Activated naive CD8-positive, alpha-beta T cell treated with anti-CD3 and anti-CD28 coated beads for 36 hours (primary cell): ENCODE results near the gene ACOT7. TPM values are rescaled to one million over a fixed set of nuclear protein-coding genes. Genes with fewer than 3 reads are reported as not detected.
"Not testable (repeated sequence)": the region's sequence is repeated elsewhere in the genome, so short reads cannot be mapped to it uniquely, and the experiment has no call there.

Experiments used
- DNase-seq: peaks from one replicate; pipeline ENCODE4 v3.0.0; 2021
- H3K27ac Mint-ChIP-seq: one replicate; pipeline ENCODE4 v1.8.0; 2022; ENCODE audit warnings: mild to moderate bottlenecking, moderate library complexity, mixed read lengths
- H3K27me3 Mint-ChIP-seq: one replicate; pipeline ENCODE4 v1.8.0; 2022; ENCODE audit warnings: mild to moderate bottlenecking, mixed read lengths
- H3K36me3 Mint-ChIP-seq: one replicate; pipeline ENCODE4 v1.8.0; 2021; ENCODE audit warnings: mild to moderate bottlenecking, mixed read lengths
- H3K4me1 Mint-ChIP-seq: one replicate; pipeline ENCODE4 v1.8.0; 2021; ENCODE audit warnings: mixed read lengths
- H3K4me3 Mint-ChIP-seq: one replicate; pipeline ENCODE4 v1.8.0; 2022; ENCODE audit warnings: mild to moderate bottlenecking, moderate library complexity, mixed read lengths
- H3K9me3 Mint-ChIP-seq: one replicate; pipeline ENCODE4 v1.8.0; 2022; ENCODE audit warnings: mixed read lengths
- total RNA-seq, 2 experiments: library from RNA; stranded (reverse); gene quantifications; one replicate each; pipeline ENCODE4 v1.2.3, GENCODE V29; 2021

Gene ACOT7
- total RNA-seq, 2 experiments from 2014 or later: 80.8 to 86.2 TPM

DNA sequence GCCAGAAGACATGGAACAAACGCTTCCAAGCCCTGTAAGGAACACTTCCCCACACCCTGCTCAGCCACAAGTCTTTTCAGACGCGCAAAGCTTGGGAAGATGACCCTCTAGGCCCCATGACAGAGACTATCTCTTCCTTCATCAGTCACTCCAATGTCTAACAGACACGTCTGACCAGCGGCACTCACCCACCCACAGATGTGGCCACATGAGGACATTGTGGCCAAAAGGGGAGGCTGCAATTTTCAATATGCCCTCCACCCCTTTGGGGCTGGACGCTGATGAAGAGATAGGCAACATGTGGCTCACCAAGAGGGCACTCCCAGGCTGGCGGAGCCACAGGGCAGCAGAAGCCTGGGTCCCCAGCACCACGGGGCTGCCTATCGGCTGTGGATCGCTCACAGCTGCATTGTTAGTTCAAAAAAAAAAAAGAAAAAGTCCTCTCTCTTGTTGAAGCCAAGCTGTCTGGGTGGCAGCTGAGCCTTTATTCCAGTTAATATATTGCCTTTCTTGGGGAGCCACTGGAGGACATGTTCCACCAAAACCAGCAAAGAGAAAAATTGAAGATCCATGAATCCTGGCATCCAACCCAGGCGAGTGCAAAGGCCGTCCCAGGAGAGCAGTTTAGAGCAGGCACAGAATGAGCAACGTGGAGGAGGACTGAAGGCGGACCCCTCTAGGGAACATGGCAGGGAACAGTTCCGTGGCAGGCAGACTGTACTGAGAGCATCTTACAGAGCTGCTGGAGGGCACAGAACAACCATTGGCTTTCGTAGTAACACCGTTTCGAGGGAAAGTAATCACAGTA is 80.0 kb downstream of the ACOT7 start:
- H3K4me1 Mint-ChIP-seq: no peaks in the 10 kb centered on the region
- H3K27me3 Mint-ChIP-seq: no peaks in the 10 kb centered on the region
- no peak overlapping the region for H3K27ac Mint-ChIP-seq
- DNase-seq: no peak
- H3K9me3 Mint-ChIP-seq: no peaks in the 10 kb centered on the region
- peaks cover 2% of the 10 kb centered on the region for H3K36me3 Mint-ChIP-seq
- H3K4me3 Mint-ChIP-seq: no peak overlapping the region

DNA sequence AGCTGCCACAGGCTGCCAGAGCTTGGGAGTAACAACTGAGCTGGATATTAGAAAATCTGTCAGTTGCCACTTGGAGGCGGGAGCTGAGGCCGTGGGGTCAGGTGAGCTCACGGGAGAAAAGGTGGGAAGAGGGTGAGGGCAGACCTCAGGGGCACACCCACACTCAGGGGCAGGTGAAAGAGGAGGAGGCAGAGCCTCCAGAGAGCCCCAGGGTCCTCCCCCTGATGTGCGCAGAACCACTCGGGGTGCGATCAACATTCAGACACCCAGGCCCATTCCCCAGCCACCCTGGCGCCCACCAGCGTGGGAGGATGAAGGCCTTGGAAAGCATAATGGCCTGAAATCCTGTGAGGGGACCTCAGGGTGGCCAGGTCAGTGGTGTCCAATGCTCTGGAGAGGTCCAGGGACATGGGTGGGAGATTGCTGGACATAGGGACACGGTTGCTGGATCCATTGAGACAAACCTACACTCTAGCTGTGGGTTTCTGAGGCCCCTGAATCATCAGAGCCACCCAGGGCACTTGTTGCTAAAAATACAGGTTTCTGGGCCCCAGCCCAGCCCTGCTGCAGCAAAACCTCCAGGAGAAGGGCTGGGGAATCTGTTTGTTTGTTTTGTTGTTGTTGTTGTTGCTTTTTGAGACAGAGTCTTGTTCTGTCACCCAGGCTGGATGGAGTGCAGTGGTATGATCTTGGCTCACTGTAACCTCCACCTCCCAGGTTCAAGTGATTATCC is 83.3 kb downstream of the ACOT7 start:
- Mint-ChIP-seq H3K4me1 (no peaks in the 10 kb centered on the region), H3K36me3 (peaks cover 2% of the 10 kb centered on the region), H3K27ac (no peak overlapping the region), H3K4me3 (no peak overlapping the region), H3K27me3 (no peaks in the 10 kb centered on the region), H3K9me3 (peaks cover 4% of the 10 kb centered on the region)
- no peak for DNase-seq

DNA sequence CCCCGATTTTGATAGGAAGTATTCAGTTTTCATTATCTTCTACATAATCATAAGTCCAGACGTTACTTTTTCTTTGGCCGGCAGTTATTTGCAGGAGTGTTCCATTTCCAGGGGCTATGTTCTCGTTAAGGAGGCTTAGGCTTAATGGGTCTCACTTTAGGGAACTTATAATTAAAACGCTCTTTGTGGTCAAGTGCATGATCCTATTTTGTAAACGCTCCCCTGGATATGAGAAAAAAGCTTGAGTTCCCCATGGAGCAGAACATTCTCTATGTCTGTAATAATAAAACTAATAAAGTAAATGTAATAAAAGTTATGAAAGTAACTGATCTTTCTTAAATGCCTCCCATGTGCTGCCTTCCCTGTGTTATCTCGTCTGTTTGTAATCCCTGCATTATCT is 84.0 kb downstream of the ACOT7 start:
- H3K4me1 Mint-ChIP-seq: no peaks in the 10 kb centered on the region
- DNase-seq: no peak
- peaks cover 4% of the 10 kb centered on the region for H3K9me3 Mint-ChIP-seq
- H3K27me3 Mint-ChIP-seq: no peaks in the 10 kb centered on the region
- no peak overlapping the region for H3K4me3 Mint-ChIP-seq
- peaks cover 2% of the 10 kb centered on the region for H3K36me3 Mint-ChIP-seq
- H3K27ac Mint-ChIP-seq: no peak overlapping the region

DNA sequence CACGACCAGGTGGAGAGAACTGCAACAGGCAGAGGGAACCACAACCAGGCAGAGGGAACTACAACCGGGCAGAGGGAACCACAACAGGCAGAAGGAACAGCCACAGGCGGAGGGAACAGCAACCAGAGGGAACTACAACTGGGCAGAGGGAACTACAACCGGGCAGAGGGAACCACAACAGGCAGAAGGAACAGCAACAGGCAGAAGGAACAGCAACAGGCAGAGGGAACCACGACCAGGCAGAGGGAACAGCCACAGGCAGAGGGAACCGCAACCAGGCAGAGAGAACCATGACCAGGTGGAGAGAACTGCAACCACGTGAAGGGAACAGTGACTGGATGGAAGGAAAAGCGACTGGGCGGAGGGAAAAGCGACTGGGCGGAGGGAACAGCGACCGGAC is 85.1 kb downstream of the ACOT7 start:
- no peak overlapping the region for H3K4me3 Mint-ChIP-seq
- peaks cover 2% of the 10 kb centered on the region for H3K36me3 Mint-ChIP-seq
- DNase-seq: no peak
- H3K4me1 Mint-ChIP-seq: no peaks in the 10 kb centered on the region
- no peaks in the 10 kb centered on the region for H3K27me3 Mint-ChIP-seq
- H3K27ac Mint-ChIP-seq: no peak overlapping the region
- H3K9me3 Mint-ChIP-seq: peaks cover 4% of the 10 kb centered on the region

DNA sequence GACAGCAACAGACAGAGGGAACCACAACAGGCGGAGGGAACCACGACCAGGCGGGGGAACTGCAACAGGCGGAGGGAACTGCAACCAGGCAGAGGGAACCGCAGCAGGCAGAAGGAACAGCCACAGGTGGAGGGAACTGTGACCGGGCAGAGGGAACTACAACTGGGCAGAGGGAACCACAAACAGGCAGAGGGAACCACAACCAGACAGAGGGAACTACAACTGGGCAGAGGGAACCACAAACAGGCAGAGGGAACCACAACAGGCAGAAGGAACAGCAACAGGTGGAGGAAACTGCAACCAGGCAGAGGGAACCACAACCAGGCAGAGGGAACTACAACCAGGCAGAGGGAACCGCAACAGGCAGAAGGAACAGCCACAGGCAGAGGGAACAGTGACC is 85.9 kb downstream of the ACOT7 start:
- not testable (repeated sequence) for H3K4me3 Mint-ChIP-seq, H3K4me1 Mint-ChIP-seq, H3K27ac Mint-ChIP-seq, H3K36me3 Mint-ChIP-seq, DNase-seq, H3K27me3 Mint-ChIP-seq, H3K9me3 Mint-ChIP-seq

DNA sequence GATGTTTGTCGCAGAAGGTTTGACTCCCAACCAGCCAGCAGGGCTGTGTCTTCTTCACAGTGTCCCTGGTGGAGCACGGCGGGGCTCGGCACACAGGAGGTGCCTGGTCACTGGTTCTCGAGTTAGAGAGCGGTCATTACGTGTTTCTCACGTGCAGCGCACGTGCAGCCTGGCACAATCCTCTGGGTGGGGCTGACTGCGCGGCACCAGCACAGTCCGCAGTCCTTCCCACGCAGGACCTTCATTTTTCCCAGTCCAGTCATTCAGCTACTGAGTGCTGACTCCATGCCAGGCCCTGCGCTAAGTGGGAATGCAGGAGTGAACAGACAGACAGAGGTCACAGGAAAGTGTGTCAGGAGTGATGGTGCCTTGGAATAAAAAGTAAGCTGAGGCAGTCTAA is 86.5 kb downstream of the ACOT7 start:
- Mint-ChIP-seq H3K9me3 (peaks cover 4% of the 10 kb centered on the region), H3K27me3 (no peaks in the 10 kb centered on the region), H3K4me3 (no peak overlapping the region), H3K36me3 (peaks cover 2% of the 10 kb centered on the region), H3K27ac (no peak overlapping the region), H3K4me1 (no peaks in the 10 kb centered on the region)
- DNase-seq: no peak

DNA sequence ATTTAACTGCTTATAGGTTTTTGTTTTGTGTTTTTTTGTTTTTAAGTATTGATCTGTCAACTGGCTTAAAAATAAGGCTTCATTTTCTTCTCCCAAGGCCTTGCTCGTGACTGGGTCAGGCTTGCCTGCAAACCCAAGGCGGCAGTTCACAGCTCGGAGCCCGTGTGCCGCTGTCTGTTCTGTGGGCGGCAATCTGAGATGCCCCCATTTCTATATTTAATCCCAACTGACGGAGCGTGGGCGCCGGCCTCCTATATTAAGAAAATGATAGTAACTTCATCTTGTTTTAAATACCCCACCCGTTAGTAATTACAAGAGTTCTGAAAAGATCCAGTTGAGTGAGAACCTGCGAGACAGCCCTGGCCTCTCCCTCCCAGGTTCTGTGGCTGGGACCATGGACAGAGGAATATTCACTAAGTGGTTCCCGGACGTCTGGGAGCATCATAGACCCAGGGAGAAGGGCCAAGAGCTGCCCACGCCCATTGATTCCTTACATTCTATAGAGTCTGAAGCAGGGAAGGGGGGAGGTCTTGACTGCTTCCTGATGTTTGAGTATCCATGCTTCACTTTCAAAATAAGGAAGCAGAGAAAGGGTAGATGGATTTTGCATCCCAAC is 90.1 kb downstream of the ACOT7 start:
- no peak overlapping the region for H3K27ac Mint-ChIP-seq
- peaks cover 2% of the 10 kb centered on the region for H3K36me3 Mint-ChIP-seq

DNA sequence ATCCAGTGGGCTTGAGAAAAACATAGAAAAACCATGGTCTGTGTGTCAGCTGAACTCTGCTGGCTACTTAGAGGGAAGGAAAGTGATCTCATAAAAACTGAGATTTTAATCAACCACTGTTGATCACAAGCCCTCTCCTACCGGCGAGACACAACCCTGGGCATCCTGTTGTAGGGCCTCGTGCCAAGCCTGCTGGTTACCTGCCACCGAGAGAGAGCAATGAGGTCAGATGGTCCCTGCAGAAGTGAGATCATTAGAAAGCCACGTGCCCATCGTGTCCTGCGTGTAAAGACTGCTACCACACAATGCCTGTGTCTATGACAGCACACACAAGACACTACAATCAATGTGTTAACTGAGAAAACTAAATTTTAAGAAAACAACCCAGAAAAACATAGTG is 91.0 kb downstream of the ACOT7 start:
- Mint-ChIP-seq H3K36me3 (peaks cover 2% of the 10 kb centered on the region), H3K9me3 (no peaks in the 10 kb centered on the region)

More for the DNA sequence above, 90.1 kb downstream of the ACOT7 start:
- Mint-ChIP-seq H3K9me3 (peaks cover 4% of the 10 kb centered on the region), H3K27me3 (no peaks in the 10 kb centered on the region), H3K4me3 (no peak overlapping the region), H3K4me1 (no peaks in the 10 kb centered on the region)
- no peak for DNase-seq

DNA sequence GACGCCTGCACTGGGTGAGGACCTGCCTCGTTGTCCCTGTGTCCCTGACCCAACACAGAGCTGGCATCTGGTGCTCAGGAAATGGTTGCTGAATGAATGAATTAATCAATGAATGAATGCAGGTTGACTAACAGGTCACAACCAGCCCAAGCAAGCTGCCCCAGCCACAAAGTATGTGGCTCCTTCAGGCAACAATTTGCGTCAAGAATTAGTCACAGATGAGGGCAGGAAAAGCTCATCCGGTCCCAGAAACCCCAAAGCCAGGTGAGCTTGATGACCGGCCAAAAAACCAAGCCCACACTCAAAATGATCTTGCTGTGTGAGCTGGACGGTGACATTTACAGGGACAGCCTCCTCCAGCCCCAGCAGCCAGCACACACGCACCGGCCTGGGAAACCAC is 92.0 kb downstream of the ACOT7 start:
- DNase-seq: no peak
- H3K4me3 Mint-ChIP-seq: no peak overlapping the region
- no peaks in the 10 kb centered on the region for H3K9me3 Mint-ChIP-seq
- no peaks in the 10 kb centered on the region for H3K4me1 Mint-ChIP-seq
- H3K27ac Mint-ChIP-seq: no peak overlapping the region
- no peaks in the 10 kb centered on the region for H3K27me3 Mint-ChIP-seq
- no peaks in the 10 kb centered on the region for H3K36me3 Mint-ChIP-seq

More for the DNA sequence above, 91.0 kb downstream of the ACOT7 start:
- Mint-ChIP-seq H3K27me3 (no peaks in the 10 kb centered on the region), H3K4me3 (no peak overlapping the region), H3K27ac (no peak overlapping the region), H3K4me1 (no peaks in the 10 kb centered on the region)
- DNase-seq: no peak

DNA sequence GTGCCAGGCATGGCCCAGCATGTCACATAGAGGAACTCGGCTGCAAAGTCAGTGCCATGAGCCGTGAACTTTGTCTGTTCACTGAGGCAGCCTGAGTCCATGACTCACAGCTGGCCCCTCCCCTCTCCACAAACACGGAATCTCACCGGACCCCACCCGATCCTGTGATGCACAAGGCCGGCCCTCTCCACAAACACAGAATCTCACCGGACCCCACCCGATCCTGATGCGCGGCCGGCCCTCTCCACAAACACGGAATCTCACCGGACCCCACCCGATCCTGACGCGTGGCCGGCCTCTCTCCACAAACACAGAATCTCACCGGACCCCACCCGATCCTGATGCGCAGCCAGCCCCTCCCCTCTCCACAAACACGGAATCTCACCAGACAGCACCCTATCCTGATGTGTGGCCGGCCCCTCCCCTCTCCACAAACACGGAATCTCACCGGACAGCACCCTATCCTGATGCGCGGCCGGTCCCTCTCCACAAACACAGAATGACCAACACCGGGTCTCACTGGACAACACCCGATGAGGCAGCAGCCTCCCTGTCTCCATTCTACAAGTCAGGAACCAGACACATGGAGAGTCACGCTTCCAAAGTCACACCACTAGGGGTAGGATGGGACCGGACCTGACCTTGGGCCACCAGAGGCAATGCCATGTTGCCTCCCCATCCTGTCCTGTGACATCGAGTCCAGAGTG is 93.1 kb downstream of the ACOT7 start:
- no peaks in the 10 kb centered on the region for H3K36me3 Mint-ChIP-seq
- H3K4me3 Mint-ChIP-seq: no peak overlapping the region
- no peaks in the 10 kb centered on the region for H3K27me3 Mint-ChIP-seq
- DNase-seq: no peak
- no peak overlapping the region for H3K27ac Mint-ChIP-seq
- H3K4me1 Mint-ChIP-seq: no peaks in the 10 kb centered on the region
- H3K9me3 Mint-ChIP-seq: no peaks in the 10 kb centered on the region

DNA sequence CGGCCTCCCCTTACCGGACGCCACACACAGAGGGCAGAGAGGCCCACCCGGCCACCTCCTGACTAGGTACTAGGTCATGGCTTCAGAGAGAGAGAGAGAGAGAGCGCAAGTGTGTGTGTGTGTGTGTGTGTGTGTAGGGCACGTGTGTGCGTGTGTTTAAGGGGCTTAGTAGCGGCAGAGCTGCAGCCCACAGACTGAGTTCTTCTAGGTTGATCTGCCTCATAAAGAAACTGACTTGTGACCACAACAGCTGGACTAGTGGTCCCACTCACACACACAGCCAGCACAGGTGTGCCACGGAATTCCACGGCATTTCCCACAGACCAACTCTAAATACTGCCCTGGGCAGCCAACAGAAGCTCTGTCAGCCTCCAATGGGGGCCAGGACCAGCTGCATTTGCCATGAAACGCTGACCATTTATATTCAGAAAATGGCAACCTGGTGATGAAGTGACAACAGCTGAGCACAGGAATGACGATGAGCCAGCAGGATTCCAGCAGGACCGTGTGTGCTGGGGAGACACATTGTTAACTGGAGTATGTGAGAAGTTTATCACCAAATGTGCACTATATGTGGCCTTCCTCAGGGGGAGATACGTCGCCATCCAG is 93.9 kb downstream of the ACOT7 start:
- H3K4me3 Mint-ChIP-seq: no peak overlapping the region
- no peaks in the 10 kb centered on the region for H3K9me3 Mint-ChIP-seq
- H3K4me1 Mint-ChIP-seq: no peaks in the 10 kb centered on the region
- no peaks in the 10 kb centered on the region for H3K27me3 Mint-ChIP-seq
- H3K36me3 Mint-ChIP-seq: peaks cover 1% of the 10 kb centered on the region
- DNase-seq: no peak
- H3K27ac Mint-ChIP-seq: no peak overlapping the region

DNA sequence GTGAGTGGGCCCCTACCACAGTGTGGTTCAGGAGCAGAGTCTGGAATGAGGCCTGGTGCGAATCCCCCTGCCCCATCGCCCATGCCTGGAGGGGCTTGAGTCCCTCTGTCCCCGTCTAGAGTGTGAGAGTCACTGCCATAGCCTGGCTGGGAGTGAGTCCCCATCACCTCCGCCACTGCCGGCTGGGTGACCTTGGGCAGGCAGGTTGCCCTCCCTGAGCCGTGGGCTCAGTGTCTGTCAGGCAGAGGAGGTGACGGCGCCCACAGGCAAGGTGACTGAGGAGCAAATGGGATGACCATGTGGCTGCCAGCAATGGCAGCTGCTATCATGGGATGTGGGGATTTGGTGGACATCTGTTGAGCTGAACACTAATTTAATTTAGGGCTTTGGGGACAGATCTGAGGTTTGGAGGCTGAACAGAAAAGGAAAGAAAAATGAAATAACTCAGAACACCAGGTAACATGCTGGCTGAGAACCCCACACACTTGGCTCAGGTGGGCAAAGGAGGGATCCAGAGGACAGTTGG is 94.6 kb downstream of the ACOT7 start:
- Mint-ChIP-seq H3K4me1 (no peaks in the 10 kb centered on the region), H3K9me3 (no peaks in the 10 kb centered on the region), H3K4me3 (no peak overlapping the region), H3K27me3 (no peaks in the 10 kb centered on the region), H3K27ac (no peak overlapping the region), H3K36me3 (peaks cover 1% of the 10 kb centered on the region)
- DNase-seq: no peak

DNA sequence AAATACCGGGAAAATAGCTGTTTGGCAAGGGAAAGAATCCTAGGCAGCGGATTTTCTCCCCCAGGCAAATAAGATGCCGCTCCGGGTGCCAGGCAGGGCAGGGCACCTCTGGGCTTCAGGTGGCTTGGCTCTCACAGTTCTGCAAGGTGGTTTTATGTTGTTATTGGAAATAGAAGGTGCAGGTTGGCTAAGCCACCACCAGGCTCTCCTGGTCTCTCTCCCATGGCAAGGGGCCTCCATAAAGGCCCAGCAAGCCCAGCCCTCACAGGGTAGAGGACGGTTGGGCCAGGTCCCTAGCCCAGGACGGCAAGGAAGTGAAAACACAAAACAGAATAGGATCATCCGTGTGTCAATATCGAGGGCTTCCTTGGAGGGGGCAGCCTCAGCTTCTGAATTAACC is 95.0 kb downstream of the ACOT7 start:
- H3K4me3 Mint-ChIP-seq: no peak overlapping the region
- peaks cover 1% of the 10 kb centered on the region for H3K36me3 Mint-ChIP-seq
- no peaks in the 10 kb centered on the region for H3K27me3 Mint-ChIP-seq
- no peak overlapping the region for H3K27ac Mint-ChIP-seq
- no peak for DNase-seq
- no peaks in the 10 kb centered on the region for H3K9me3 Mint-ChIP-seq
- H3K4me1 Mint-ChIP-seq: no peaks in the 10 kb centered on the region

DNA sequence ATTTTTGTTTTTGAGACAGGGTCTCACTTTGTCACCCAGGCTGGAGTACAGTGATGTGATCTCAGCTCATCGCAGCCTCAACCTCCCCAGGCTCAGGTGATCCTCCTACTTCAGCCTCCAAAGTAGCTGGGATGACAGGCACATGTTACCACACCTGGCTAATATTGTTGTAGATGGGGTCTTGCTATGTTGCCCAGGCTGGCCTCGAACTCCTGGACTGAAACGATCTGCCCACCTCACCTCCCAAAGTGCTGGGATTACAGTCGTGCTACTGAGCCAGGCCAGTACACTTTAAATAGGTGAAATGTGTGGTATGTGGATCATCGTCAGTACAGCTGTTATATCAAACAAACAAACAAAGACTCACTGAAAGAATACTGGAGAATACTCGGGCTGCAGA is 97.7 kb downstream of the ACOT7 start:
- Mint-ChIP-seq H3K4me1 (no peaks in the 10 kb centered on the region), H3K27ac (no peak overlapping the region), H3K4me3 (no peak overlapping the region), H3K27me3 (no peaks in the 10 kb centered on the region), H3K36me3 (peaks cover 1% of the 10 kb centered on the region), H3K9me3 (no peaks in the 10 kb centered on the region)
- DNase-seq: no peak
